Measurements from ENCODE around the gene POLR3B.
"Not testable (repeated sequence)": the region's sequence is repeated elsewhere in the genome, so short reads cannot be mapped to it uniquely, and the experiment has no call there.

The POLR3B gene

GRCh38 chr12:106342397-106343213 is 14.9 kb upstream of the POLR3B start:
- no peak for DNase-seq (ENCODE audit: low read depth in 2 of 2)

DNA sequence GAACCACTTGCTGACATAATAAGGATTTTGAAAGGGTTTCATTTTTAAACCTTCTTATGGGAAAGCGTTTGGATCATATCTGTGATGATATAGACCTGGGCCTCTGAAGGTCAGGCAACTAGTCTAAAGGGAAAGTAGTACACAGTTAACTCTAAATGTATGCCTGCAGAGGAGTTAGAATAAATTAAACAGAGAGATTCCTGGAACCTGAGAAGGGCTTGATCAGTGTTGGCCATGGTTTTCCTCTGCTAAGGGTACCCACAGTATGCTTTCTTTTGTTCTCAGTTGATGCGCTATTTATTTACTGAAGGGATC is 14.4 kb upstream of the POLR3B start:
- no peak for DNase-seq (ENCODE audit: low read depth in 2 of 2)

DNA sequence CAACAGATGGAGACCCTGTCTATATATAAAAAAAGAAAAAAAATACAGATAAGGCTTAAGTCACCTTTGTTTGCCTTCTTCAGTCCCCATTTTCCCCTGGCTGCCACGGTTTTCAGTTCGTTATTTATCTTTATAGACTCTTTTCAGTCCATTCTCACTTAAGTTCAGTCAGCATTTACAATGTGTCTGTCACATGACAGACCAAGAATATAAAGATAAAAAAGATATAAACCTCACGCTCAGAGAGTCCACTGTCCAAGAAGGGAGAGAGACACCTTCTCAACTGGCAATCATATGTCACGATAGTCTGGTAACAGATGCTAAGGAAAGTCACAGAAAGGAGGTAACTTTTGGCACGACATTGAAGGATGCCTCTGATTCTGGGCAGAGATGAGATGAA is 13.4 kb upstream of the POLR3B start:
- DNase-seq (ENCODE audit: low read depth in 2 of 2): no peak

GRCh38 chr12:106345746-106346145 is 11.8 kb upstream of the POLR3B start:
- DNase-seq (ENCODE audit: low read depth in 2 of 2): no peak

- no peak for DNase-seq (ENCODE audit: low read depth in 2 of 2)
These were observed 9.1 kb upstream of the POLR3B start for GRCh38 chr12:106348411-106348810.

GRCh38 chr12:106353175-106353574 is 4.4 kb upstream of the POLR3B start:
- DNase-seq (ENCODE audit: low read depth in 2 of 2): no peak

DNA sequence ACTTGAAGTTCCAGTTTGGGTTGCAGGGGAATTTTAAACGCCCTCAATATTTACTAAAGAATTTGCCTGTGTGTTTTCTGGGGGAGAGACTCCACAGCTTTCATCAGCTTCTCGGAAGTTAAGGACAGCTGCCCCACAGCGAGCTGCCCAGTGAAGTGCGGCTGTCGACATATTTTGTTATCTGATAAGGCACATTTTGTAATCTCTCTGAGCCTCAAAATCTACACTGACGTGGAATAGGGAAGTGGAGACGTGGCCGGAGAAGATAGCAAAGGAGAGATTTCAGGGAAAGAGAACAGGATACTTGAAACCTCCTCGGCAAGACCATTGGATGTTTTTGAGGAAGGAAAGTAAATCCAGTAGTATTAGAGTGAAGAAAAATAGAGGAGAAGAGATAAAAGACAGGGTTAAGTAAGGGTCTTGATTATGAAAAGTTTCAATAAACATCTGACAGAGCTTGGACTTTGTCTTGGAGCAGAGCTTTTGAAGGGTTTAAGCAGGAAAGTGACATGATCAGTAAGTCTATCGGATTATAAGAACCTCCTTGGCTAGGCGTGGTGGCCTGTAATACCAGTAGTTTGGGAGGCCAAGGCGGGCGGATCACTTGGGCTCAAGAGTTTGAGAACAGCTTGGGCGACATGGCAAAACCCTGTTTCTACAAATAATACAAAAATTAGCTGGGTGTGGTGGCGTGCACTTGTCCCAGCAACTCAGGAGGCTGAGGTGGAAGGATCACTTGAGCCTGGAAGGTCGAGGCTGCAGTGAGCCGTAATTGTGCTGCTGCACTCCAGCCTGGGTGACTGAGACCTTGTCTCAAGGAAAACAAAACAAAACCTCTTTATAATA is 1.1 kb downstream of the POLR3B start:
- no peak for DNase-seq (ENCODE audit: low read depth in 2 of 2)

- DNase-seq (ENCODE audit: low read depth in 2 of 2): no peak
These were observed 2.3 kb downstream of the POLR3B start for GRCh38 chr12:106359646-106360399.

DNA sequence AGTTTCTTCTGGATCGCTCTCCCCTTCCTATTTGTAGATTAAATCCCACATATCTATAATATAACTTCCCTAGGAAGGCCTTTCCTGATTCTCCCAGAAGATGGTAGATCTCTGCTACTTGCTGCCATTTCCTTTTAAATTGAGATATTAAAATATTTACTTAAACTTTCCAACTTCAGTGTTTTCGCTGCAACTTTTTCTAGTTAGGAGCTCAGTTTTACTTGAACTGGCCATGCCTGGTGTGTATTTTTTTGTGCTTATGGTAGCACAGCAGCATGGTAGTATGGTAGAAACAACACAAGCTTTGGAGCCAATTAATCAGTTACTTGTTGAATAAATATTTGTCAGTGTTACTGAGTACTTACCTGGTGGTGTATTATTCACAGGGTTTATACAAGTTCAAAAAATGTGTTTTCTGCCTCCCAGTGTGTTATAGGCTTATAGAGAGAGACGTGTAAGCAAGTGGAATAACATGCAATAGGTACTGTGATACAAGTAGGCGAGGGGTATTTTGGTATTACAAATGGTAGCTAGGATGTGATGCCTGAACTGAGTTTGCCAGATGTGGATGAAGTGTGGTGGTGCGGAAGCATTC is 2.9 kb downstream of the POLR3B start:
- no peak for DNase-seq (ENCODE audit: low read depth in 2 of 2)

- no peak for DNase-seq (ENCODE audit: low read depth in 2 of 2)
These were observed 5.4 kb downstream of the POLR3B start for GRCh38 chr12:106362971-106363370.

GRCh38 chr12:106364261-106364660 is 6.7 kb downstream of the POLR3B start:
- DNase-seq (ENCODE audit: low read depth in 2 of 2): no peak

- no peak for DNase-seq (ENCODE audit: low read depth in 2 of 2)
These were observed 12.2 kb downstream of the POLR3B start for GRCh38 chr12:106369624-106370346.

DNA sequence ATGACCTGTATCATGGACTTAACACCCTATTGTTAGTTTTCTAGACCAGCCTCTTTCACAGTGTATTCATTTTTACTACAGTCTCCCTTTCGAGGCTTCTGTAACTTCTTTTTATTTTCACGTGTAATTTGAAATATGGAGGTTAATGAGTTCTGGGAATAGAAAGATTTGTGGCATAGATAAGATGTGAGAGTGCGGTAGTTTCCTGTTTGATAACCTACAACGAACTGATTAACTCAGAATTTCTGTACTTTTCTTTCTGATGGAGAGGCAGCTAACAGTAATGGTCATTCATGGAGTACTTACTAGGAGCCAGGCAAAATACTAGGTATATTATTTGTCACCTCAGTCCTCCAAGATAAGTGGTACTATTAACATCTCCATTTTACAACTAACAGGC is 21.2 kb downstream of the POLR3B start:
- no peak for DNase-seq (ENCODE audit: low read depth in 2 of 2)

- DNase-seq (ENCODE audit: low read depth in 2 of 2): no peak
These were observed 23.4 kb downstream of the POLR3B start for GRCh38 chr12:106380954-106381353.

- DNase-seq (ENCODE audit: low read depth in 2 of 2): not testable (repeated sequence)
These were observed 24.3 kb downstream of the POLR3B start for GRCh38 chr12:106381866-106382265.

- no peak for DNase-seq (ENCODE audit: low read depth in 2 of 2)
These were observed 29.4 kb downstream of the POLR3B start for GRCh38 chr12:106386813-106387535.

DNA sequence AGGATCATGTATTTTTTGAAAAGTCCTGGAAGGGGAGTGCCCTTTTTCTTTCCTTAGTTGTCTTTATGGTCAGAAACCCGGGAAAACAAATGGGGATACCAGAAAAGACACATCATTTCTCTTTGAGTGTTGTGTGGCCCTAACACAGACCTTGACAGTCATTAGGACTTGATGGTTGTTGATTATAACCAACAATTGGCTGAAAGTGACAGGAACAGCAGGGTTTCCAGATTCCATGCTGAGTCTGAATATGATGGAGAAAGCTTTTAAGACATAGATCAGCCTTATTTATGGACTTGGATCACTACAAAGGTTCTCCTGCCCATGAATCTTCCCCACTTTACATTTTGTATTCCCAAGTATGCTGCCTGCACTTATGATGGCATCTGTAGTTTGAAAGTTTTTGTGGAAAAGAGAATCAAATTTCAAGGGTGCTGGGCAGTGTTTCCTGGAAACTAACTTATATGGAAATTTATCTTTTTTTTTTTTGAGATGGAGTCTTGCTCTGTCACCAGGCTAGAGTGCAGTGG is 30.4 kb downstream of the POLR3B start:
- DNase-seq (ENCODE audit: low read depth in 2 of 2): no peak

- no peak for DNase-seq (ENCODE audit: low read depth in 2 of 2)
These were observed 31.6 kb downstream of the POLR3B start for GRCh38 chr12:106389151-106389550.

GRCh38 chr12:106392759-106393158 is 35.2 kb downstream of the POLR3B start:
- no peak for DNase-seq (ENCODE audit: low read depth in 2 of 2)

DNA sequence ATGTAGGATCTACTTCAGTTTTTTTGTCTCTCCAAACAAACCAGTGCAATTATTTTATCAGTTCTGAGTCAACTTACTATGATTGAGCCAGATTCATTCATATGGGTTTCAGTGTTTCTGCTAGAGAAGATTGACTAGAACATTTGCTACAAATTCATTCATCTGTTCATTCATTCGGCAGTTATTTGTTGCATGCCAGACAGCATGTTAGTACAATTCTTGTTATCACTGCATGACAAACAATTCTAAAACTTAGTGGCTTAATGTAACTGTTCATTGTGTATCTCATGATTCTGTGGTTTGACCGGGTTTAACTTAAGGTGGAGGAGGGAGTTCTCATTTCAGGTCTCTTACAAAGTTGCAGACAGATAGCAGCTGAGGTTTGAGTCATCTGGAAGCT is 52.3 kb downstream of the POLR3B start:
- no peak for DNase-seq (ENCODE audit: low read depth in 2 of 2)
